AG09309 (cell line): ENCODE results near the gene STIMATE.

Source experiments
- DNase-seq: peaks from one replicate; pipeline ENCODE4 v3.0.0-alpha.2; 2010; ENCODE audit warnings: low read depth
- H3K4me3 ChIP-seq: 2 replicates; pipeline ENCODE4 v1.5.1; 2011; ENCODE audit warnings: mild to moderate bottlenecking, low read depth, low read length, moderate library complexity; ENCODE audit not compliant: control insufficient read depth
- TF ChIP-seq, protein P1 (sequence below): IDR thresholded peaks from 2 replicates; pipeline ENCODE4 v1.5.1; 2011; ENCODE audit warnings: mild to moderate bottlenecking, low read depth, low read length, inconsistent platforms; ENCODE audit not compliant: insufficient read depth, control insufficient read depth; ENCODE audit errors: missing control alignments

The STIMATE gene

DNA sequence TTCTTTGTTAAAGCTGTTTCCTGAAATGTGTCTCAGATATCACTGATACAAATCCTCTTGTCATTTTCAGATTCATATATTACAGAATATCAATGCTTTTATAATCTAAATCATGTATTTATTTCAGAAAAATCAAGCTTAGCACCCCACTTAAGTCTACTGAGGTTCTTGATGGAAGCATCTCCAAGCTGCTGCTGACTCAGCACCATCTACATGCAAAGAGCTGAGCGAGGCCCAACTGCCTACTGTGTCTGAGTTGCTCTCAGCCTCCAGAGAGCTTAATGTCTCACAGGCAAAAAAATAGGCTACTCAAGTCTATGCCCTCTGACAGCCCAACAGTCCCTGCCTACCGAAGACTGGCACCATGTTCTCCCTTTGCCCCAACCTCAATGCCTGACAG lies 29.2 kb upstream of the STIMATE start:
- no peak overlapping the region for H3K4me3 ChIP-seq
- TF ChIP-seq, protein P1, sequence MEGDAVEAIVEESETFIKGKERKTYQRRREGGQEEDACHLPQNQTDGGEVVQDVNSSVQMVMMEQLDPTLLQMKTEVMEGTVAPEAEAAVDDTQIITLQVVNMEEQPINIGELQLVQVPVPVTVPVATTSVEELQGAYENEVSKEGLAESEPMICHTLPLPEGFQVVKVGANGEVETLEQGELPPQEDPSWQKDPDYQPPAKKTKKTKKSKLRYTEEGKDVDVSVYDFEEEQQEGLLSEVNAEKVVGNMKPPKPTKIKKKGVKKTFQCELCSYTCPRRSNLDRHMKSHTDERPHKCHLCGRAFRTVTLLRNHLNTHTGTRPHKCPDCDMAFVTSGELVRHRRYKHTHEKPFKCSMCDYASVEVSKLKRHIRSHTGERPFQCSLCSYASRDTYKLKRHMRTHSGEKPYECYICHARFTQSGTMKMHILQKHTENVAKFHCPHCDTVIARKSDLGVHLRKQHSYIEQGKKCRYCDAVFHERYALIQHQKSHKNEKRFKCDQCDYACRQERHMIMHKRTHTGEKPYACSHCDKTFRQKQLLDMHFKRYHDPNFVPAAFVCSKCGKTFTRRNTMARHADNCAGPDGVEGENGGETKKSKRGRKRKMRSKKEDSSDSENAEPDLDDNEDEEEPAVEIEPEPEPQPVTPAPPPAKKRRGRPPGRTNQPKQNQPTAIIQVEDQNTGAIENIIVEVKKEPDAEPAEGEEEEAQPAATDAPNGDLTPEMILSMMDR = no peak
- no peak for DNase-seq

DNA sequence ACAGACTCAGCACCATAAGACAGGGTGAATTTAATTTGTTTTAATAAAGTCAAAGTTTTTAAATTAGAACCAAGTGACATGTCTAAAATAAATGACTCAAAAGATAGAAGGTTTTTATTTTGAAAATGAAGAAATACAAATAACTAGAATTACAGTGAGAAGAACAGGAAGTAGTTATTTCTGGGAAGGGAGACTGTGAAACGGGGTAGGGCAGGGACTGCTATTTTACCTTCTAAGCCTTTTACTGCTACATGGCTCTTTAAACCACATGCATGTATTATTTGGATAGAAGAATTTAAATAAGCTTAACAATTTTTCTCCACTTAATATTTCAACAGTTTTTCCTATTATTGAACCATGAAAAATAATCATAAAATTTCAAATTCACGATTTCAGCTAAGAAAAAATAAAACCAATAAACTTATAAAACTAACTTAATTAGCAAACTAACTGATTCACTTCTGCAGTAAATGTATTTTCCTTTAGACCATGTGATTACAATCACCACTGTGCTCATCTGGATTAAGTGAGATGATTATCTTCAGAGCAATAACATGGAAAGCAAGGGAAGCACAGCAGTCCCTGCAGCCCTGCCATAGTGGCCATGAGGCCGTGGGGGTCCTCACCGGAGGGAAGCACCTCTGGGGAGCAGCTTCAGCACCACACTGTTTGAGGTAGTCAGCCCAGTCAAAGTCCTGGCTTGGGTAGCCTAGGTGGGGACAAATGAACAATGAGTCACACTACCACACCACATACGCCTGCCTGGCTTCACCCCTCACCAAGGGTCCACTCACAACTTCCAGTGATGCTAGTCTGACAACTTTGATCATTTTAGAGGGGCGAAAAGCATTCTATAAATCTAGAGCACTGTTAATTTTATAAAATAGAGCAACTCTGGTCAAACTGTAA lies 28.3 kb upstream of the STIMATE start:
- no peak for DNase-seq
- TF ChIP-seq, protein P1 = no peak
- H3K4me3 ChIP-seq = no peak overlapping the region

DNA sequence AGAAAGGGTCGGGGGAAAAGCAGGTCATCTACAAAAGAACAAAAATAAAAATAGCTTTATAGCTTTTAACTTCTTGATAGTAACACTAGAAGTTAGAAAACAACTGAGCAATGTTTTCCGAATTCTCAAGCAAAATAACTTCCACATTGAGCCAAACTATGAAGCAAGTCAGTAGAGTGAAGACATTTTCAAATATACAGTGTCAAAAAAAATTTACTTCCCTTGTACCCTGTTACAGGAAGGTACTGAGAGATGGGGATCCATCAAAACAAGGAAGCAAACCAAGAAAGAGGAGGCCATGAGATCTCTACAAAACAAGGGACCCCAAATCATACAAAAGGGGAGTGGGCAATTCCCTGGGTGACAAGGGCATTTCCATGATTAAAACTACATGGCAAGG lies 26.6 kb upstream of the STIMATE start:
- no peak overlapping the region for H3K4me3 ChIP-seq
- DNase-seq = no peak
- TF ChIP-seq, protein P1 = no peak

DNA sequence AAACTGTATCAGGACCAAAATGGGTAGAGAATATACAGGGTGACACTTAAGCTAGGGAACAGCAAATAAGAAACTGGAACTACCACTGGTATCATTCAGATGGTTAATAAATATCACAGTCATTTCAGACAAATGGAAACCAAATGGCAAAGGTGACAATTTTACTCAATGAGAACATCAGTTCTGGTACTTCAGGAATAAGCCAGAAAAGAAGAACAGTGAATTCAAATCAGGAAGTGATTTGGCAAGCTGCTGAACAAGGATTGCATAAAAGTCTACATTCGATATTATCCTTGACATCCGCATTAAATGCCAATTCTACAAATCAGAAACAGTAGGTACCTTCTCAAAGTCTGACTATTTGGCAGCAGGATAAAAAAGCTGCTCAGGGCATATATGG lies 23.5 kb upstream of the STIMATE start:
- H3K4me3 ChIP-seq = no peak overlapping the region
- no peak for DNase-seq
- TF ChIP-seq, protein P1 = no peak

DNA sequence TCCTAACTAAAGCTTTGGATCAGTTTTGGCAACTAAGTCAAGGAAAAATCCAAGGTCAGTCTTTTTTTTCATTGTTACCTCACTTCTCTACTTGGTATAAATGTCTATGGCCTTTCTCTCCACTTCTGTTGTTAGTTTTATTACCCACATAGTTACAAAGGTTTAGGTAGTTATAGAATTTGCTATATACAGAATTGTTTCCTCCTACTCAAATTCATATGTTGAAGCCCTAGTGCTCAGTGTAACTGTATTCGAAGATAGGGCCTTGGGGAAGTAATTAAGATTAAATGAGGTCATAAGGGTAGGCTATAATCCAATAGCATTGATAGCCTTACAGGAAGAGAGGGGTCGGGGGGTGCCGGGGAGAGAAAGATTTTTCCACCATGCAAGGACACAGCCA lies 19.7 kb upstream of the STIMATE start:
- TF ChIP-seq, protein P1 = no peak
- no peak for DNase-seq

DNA sequence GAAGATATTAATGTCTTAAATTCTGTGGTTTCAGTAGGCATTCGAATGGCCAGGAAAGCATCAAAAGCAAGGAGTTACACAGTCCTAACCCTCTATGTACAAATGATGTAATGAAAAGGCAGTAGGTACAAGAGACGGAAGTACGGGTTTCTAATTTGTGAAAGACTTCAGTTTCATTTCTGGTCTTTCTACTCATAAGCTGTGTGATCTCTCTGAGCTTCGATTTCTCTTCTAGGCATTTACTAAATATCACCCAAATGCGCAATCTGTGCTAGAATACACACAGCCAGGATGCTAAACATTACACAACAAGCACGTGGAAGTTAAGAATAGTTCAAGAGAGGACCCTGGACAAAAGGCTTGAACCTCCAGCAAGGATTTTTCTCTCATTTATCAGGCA lies 17.9 kb upstream of the STIMATE start:
- TF ChIP-seq, protein P1 = no peak
- no peak for DNase-seq
- no peak overlapping the region for H3K4me3 ChIP-seq

More for the DNA sequence above, 19.7 kb upstream of the STIMATE start:
- H3K4me3 ChIP-seq = no peak overlapping the region
